HEK293T (cell line): ENCODE data around the gene KIAA0513.

Source experiments
- BHLHE40 ChIP-seq: fragments of 450-650 bp; IDR thresholded peaks from 2 replicates; pipeline ENCODE4 v1.6.1; 2016; ENCODE audit warnings: mild to moderate bottlenecking, moderate library complexity, borderline replicate concordance
- FOXA1 ChIP-seq: fragments of 450-650 bp; IDR thresholded peaks from 2 replicates; pipeline ENCODE4 v1.6.1; 2016; ENCODE audit warnings: mild to moderate bottlenecking
- FOXK2 ChIP-seq: fragments of 450-650 bp; IDR thresholded peaks from 2 replicates; pipeline ENCODE4 v1.6.1; 2016; ENCODE audit warnings: mild to moderate bottlenecking
- HDGF ChIP-seq: fragments of 450-650 bp; IDR thresholded peaks from 2 replicates; pipeline ENCODE4 v1.6.1; 2017; ENCODE audit warnings: antibody characterized with exemption, borderline replicate concordance
- L3MBTL2 ChIP-seq: fragments of 450-650 bp; conservative IDR thresholded peaks from 2 replicates; pipeline ENCODE4 v1.6.1; 2016; ENCODE audit warnings: mild to moderate bottlenecking
- LEF1 ChIP-seq: fragments of 450-650 bp; IDR thresholded peaks from 2 replicates; pipeline ENCODE4 v1.6.1; 2017; ENCODE audit warnings: mild to moderate bottlenecking, borderline replicate concordance
- NFRKB ChIP-seq: fragments of 450-650 bp; IDR thresholded peaks from 2 replicates; pipeline ENCODE4 v1.6.1; 2016; ENCODE audit warnings: mild to moderate bottlenecking, moderate library complexity
- SP1 ChIP-seq: fragments of 450-650 bp; IDR thresholded peaks from 2 replicates; pipeline ENCODE4 v1.6.1; 2017
- TARDBP ChIP-seq: fragments of 450-650 bp; IDR thresholded peaks from 2 replicates; pipeline ENCODE4 v1.6.1; 2016
- TF ChIP-seq, protein P1 (sequence below): fragments of 450-650 bp; IDR thresholded peaks from 2 replicates; pipeline ENCODE4 v1.6.1; 2016

- TF ChIP-seq, protein P1, sequence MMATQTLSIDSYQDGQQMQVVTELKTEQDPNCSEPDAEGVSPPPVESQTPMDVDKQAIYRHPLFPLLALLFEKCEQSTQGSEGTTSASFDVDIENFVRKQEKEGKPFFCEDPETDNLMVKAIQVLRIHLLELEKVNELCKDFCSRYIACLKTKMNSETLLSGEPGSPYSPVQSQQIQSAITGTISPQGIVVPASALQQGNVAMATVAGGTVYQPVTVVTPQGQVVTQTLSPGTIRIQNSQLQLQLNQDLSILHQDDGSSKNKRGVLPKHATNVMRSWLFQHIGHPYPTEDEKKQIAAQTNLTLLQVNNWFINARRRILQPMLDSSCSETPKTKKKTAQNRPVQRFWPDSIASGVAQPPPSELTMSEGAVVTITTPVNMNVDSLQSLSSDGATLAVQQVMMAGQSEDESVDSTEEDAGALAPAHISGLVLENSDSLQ, result no peak
- TF ChIP-seq BHLHE40 (no peak), FOXK2 (no peak), HDGF (no peak), NFRKB (no peak), LEF1 (no peak), SP1 (no peak), TARDBP (no peak), FOXA1 (no peak), L3MBTL2 (no peak)
Measured at GRCh38 chr16:85007496-85008214, 19.9 kb upstream of the KIAA0513 start.
